Type B pancreatic cell (in vitro differentiated cells): ENCODE results near the gene TSEN34. TPM values are rescaled to one million over a fixed set of nuclear protein-coding genes. Genes with fewer than 3 reads are reported as not detected.
"Not testable (repeated sequence)": the region's sequence is repeated elsewhere in the genome, so short reads cannot be mapped to it uniquely, and the experiment has no call there.

ENCODE experiments used
- DNase-seq: peaks from one replicate; pipeline ENCODE4 v3.0.0; 2021; ENCODE audit warnings: mixed read lengths; ENCODE audit not compliant: unreplicated experiment; ENCODE audit errors: extremely low spot score
- H3K27ac Mint-ChIP-seq: 2 replicates; pipeline ENCODE4 v1.8.0; 2021; ENCODE audit warnings: mild to moderate bottlenecking, mixed read lengths
- H3K27me3 Mint-ChIP-seq: 2 replicates; pipeline ENCODE4 v1.8.0; 2021; ENCODE audit warnings: mixed read lengths
- H3K36me3 Mint-ChIP-seq: 2 replicates; pipeline ENCODE4 v1.8.0; 2021; ENCODE audit warnings: mixed read lengths
- H3K4me1 Mint-ChIP-seq: one replicate; pipeline ENCODE4 v1.8.0; 2021; ENCODE audit warnings: mixed read lengths; ENCODE audit not compliant: unreplicated experiment
- H3K4me3 Mint-ChIP-seq: 2 replicates; pipeline ENCODE4 v1.8.0; 2021; ENCODE audit warnings: mild to moderate bottlenecking, mixed read lengths
- H3K9me3 Mint-ChIP-seq: 2 replicates; pipeline ENCODE4 v1.8.0; 2021; ENCODE audit warnings: mixed read lengths
- total RNA-seq: library from RNA; stranded (reverse); gene quantifications from 2 replicates; pipeline ENCODE4 v1.2.1, GENCODE V29; 2021; ENCODE audit warnings: low replicate concordance
- TF ChIP-seq, protein P1 (sequence below): fragments of 200-600 bp; sonication (generic); conservative IDR thresholded peaks from 2 replicates; pipeline ENCODE4 v1.5.0; 2021; ENCODE audit warnings: antibody characterized with exemption, mild to moderate bottlenecking

TSEN34 gene
- total RNA-seq, 1 donor from 2014 or later, result 41.9 TPM

DNA sequence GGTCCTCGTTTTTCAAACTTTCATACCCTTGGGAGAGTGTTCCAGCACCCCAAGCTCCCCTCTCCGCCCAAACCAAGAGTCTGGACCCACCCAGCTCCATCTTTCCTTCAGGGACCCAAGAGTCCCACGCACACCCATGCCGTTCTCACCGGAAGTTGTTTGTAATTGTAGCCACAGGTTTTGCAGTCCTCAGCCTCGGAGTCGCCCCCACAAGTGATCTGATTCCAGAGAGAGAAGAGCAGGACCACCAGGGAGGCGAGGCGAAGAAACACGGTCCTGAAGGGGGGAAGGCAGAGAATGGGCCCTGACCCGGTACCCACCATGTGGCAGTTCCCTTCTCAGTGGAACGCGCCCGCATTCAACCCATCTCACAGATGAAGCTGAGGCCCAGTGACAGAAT lies 28.2 kb upstream of the TSEN34 start:
- H3K36me3 Mint-ChIP-seq, result peaks cover 6% of the 10 kb centered on the region
- H3K27ac Mint-ChIP-seq, result peak overlapping the region; percentile 92
- H3K9me3 Mint-ChIP-seq, result no peaks in the 10 kb centered on the region
- TF ChIP-seq, protein P1, sequence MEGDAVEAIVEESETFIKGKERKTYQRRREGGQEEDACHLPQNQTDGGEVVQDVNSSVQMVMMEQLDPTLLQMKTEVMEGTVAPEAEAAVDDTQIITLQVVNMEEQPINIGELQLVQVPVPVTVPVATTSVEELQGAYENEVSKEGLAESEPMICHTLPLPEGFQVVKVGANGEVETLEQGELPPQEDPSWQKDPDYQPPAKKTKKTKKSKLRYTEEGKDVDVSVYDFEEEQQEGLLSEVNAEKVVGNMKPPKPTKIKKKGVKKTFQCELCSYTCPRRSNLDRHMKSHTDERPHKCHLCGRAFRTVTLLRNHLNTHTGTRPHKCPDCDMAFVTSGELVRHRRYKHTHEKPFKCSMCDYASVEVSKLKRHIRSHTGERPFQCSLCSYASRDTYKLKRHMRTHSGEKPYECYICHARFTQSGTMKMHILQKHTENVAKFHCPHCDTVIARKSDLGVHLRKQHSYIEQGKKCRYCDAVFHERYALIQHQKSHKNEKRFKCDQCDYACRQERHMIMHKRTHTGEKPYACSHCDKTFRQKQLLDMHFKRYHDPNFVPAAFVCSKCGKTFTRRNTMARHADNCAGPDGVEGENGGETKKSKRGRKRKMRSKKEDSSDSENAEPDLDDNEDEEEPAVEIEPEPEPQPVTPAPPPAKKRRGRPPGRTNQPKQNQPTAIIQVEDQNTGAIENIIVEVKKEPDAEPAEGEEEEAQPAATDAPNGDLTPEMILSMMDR, result no peak
- no peak for DNase-seq
- H3K4me1 Mint-ChIP-seq, result peaks cover 31% of the 10 kb centered on the region
- H3K27me3 Mint-ChIP-seq, result no peaks in the 10 kb centered on the region
- peak overlapping the region; percentile 92 for H3K4me3 Mint-ChIP-seq

DNA sequence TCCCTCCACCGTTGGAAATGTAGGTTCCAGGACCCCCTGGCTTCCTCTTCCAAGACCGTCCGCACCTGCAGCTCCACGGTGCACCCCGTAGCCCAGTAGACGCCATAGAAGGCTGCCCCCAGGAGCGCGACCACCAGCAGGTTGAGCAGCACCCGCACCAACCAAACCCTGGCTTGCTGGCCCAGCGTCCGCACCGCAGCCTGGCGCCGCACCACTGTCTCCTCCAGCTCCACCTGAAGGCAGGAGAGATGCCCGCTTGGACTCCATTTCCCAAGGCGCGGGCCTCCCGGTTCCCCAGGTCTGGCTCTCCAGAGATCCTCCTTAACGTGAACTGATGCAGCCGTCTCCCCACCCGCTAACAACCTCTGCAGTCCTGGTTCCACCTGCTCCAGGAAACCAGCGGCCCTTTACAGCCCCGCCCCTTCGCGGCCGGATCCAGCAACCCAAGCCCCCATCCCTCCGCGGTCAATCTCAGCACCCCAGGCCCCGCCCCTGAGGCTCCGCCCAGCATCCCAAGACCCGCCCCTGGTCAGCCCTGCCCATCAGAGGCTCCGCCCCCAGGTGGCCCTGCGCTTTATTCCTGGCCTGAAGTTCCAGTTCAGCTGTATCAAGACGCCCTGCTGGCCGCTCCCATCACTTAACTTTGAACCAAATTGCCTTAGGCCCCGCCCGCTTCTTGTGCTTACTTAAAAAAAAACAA lies 26.6 kb upstream of the TSEN34 start:
- Mint-ChIP-seq H3K9me3 (no peaks in the 10 kb centered on the region), H3K27me3 (no peaks in the 10 kb centered on the region), H3K36me3 (peaks cover 5% of the 10 kb centered on the region), H3K4me1 (peaks cover 29% of the 10 kb centered on the region), H3K4me3 (peak overlapping the region; percentile 76), H3K27ac (peak overlapping the region; percentile 75)
- TF ChIP-seq, protein P1, result no peak
- DNase-seq, result peak; percentile 84

DNA sequence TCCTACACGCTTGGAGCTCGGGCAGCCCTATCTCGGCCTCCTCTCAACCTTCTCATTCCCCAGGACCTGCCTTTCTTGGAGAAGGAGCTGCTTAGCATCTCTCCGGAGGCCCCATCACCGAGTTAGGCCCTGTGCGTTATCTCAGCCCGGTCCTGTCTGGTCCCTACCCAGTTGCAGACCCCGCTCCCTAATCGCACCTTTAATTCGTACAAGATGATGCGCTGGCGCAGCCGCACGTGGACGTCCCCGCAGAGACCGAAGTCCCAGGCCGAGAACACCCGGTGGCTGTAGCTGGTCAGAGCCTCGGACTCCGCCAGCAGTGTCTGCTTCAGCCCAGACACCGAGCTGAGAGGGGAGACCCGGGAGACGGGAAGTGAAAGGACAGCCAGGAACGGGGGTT lies 25.9 kb upstream of the TSEN34 start:
- Mint-ChIP-seq H3K4me1 (peaks cover 22% of the 10 kb centered on the region), H3K27ac (no peak overlapping the region), H3K36me3 (peaks cover 3% of the 10 kb centered on the region), H3K9me3 (no peaks in the 10 kb centered on the region), H3K4me3 (no peak overlapping the region), H3K27me3 (no peaks in the 10 kb centered on the region)
- TF ChIP-seq, protein P1, result no peak
- DNase-seq, result no peak

DNA sequence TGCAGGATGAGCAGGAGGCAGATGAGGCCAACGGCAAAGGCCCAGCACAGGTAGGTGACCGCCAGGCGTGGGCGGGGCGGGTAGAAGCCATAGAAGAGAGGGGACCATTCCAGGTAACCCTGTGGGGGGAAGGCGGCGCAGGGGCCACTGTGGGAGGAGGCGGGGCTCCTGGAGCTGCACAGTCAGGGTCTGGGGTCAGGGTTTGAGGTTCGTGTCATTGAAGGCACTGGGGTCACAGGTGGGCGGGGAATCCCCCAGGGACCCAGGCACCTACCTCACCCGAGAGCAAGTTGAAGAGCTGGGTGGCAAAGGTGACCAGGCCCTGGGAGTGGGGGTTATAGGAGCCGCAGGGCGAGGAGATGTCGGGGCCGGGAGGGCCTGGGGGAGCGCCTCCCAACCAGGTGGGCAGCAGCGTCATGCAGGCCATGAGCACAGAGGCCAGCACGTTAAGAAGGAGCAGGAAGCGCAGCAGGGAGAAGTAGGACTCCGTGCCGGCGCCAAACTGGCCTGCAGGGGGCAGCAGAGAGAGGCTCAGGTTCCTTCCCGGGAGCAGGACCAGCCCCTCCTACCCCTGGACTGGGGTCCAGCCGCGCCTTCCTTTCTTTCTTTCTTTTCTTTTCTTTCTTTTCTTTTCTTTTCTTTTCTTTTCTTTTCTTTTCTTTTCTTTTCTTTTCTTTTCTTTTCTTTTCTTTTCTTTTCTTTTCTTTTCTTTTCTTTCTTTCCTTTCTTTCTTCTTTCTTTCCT lies 22.8 kb upstream of the TSEN34 start:
- TF ChIP-seq, protein P1, result peak; percentile 88
- no peak overlapping the region for H3K27ac Mint-ChIP-seq
- H3K36me3 Mint-ChIP-seq, result peaks cover 3% of the 10 kb centered on the region
- peaks cover 10% of the 10 kb centered on the region for H3K4me1 Mint-ChIP-seq
- H3K27me3 Mint-ChIP-seq, result no peaks in the 10 kb centered on the region
- H3K9me3 Mint-ChIP-seq, result no peaks in the 10 kb centered on the region
- peak; percentile 94 for DNase-seq
- no peak overlapping the region for H3K4me3 Mint-ChIP-seq

DNA sequence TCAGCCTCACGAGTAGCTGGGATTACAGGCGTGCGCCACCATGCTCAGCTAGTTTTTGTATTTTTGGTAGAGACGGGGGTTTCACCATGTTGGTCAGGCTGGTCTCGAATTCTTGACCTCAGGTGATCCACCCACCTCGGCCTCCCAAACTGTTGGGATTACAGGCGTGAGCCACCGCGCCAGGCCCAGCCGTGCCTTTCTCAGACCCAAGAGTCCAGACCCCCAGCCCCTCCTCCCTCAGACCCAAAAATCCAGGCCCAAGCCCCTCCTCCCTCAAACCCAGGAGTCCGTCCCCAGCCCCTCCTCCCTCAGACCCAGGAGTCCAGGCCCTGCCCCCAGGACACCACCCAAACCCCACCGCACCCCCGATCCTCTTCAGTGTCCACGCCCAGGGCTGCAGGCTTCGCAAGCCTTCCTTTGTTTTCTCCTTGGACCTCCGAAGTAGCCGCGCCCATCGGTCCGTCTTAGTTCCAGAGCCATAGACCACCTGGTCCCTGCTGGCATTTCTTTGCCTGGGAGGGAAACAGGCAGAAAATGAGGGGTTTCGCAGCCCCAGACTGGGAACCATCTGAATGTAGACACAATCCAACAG lies 21.9 kb upstream of the TSEN34 start:
- DNase-seq, result no peak
- Mint-ChIP-seq H3K4me3 (no peak overlapping the region), H3K36me3 (peaks cover 3% of the 10 kb centered on the region), H3K27ac (no peak overlapping the region), H3K4me1 (peaks cover 10% of the 10 kb centered on the region), H3K9me3 (no peaks in the 10 kb centered on the region), H3K27me3 (no peaks in the 10 kb centered on the region)
- TF ChIP-seq, protein P1, result no peak

DNA sequence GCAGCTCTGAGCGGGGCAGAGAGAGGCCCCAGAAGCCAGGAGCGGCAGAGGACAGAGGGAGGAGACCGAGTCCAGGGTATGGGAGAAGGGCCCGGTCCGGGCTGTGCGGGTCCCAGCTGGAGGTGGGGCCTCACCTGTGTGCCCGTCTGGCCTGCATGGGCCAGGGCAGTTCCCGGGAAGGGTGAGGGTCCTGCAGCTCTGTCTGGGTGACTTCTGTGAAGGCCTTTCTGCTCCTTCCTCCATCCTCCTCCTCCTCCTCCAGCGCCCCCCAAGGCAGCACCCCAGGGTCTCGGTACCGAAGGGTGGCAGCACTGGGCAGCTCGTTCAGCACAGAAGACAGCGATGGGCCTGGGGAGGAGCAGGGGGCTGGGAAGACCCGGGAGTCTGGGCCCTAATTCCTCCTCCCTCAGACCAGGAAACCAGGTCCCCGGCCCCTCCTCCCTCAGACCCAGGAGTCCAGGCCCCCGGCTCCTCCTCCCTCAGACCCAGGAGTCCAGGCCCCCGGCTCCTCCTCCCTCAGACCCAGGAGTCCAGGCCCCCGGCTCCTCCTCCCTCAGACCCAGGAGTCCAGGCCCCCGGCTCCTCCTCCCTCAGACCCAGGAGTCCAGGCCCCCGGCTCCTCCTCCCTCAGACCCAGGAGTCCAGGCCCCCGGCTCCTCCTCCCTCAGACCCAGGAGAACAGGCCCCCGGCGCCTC lies 19.2 kb upstream of the TSEN34 start:
- DNase-seq, H3K27ac Mint-ChIP-seq: not testable (repeated sequence)

More for the DNA sequence above, 19.2 kb upstream of the TSEN34 start:
- H3K4me1 Mint-ChIP-seq, H3K27me3 Mint-ChIP-seq, H3K36me3 Mint-ChIP-seq, H3K9me3 Mint-ChIP-seq: not testable (repeated sequence)
- H3K4me3 Mint-ChIP-seq, result peak overlapping the region; percentile 72
